GM12878 (cell line): ENCODE measurements around the gene TMEM126A. TPM values are rescaled to one million over a fixed set of nuclear protein-coding genes. Genes with fewer than 3 reads are reported as not detected.

Source experiments
- BACH1 ChIP-seq: fragments of 450-650 bp; IDR thresholded peaks from 2 replicates; pipeline ENCODE4 v1.6.1; 2017; ENCODE audit warnings: mild to moderate bottlenecking, borderline replicate concordance
- NBN ChIP-seq: fragments of 450-650 bp; IDR thresholded peaks from 2 replicates; pipeline ENCODE4 v1.6.1; 2016
- NFYA ChIP-seq: IDR thresholded peaks from 2 replicates; pipeline ENCODE4 v1.6.1; 2011; ENCODE audit warnings: low read depth, mild to moderate bottlenecking, low read length, improper control_type of control experiment, borderline replicate concordance
- SMARCA5 ChIP-seq: fragments of 450-650 bp; IDR thresholded peaks from 2 replicates; pipeline ENCODE4 v1.6.1; 2017; ENCODE audit warnings: mild to moderate bottlenecking
- TAF1 ChIP-seq: IDR thresholded peaks from 2 replicates; pipeline ENCODE4 v1.6.1; 2011; ENCODE audit warnings: mild to moderate bottlenecking, low read depth, low read length, borderline replicate concordance
- polyA plus RNA-seq, 11 experiments: library from polyadenylated mRNA; depleted of rRNA in 4 of 11; unstranded in 6 of 11; stranded (reverse) in 5 of 11; fragments of >200 nt; fragmentation: Nextera tagmentation in 4 of 11; fragmentation: Illumina TruSeq in 1 of 11; extraction: Ambion mirVana in 4 of 11; extraction: Trizol in 1 of 11; gene quantifications; 1 replicate in 1 of 11; 2 replicates in 10 of 11; pipeline versions ENCODE4 v1.2.1 to v1.2.3, GENCODE V29; 2011 to 2016; ENCODE audit warnings: inconsistent platforms in 2 of 11, missing spikeins in 2 of 11, low read depth in 1 of 11
- total RNA-seq, 4 experiments: library from RNA; depleted of rRNA in 3 of 4; stranded (reverse); fragments of >200 nt in 3 of 4; fragmentation: Illumina TruSeq in 1 of 4; extraction: Trizol in 1 of 4; gene quantifications; 2 replicates each; pipeline versions ENCODE4 v1.2.1 to v1.2.3, GENCODE V29; 2013 to 2021
- TF ChIP-seq, protein P1 (sequence below): fragments of 450-650 bp; IDR thresholded peaks from 2 replicates; pipeline ENCODE4 v1.6.1; 2017; ENCODE audit warnings: low read depth, mild to moderate bottlenecking, moderate library complexity
- TF ChIP-seq, protein P2 (sequence below): IDR thresholded peaks from 2 replicates; pipeline ENCODE4 v1.6.1; 2011; ENCODE audit warnings: low read depth, mild to moderate bottlenecking, low read length, moderate library complexity, borderline replicate concordance; ENCODE audit errors: extremely low read depth
- TF ChIP-seq, protein P3 (sequence below): IDR thresholded peaks from 2 replicates; pipeline ENCODE4 v1.6.1; 2012; ENCODE audit warnings: low read depth, low read length, improper control_type of control experiment
- TF ChIP-seq, protein P4 (sequence below): fragments of 450-650 bp; IDR thresholded peaks from 2 replicates; pipeline ENCODE4 v1.6.1; 2016; ENCODE audit warnings: mild to moderate bottlenecking
- TF ChIP-seq, protein P5 (sequence below): fragments of 450-650 bp; conservative IDR thresholded peaks from 2 replicates; pipeline ENCODE4 v1.6.1; 2017; ENCODE audit warnings: mild to moderate bottlenecking, moderate library complexity

The TMEM126A gene
- total and polyA plus RNA-seq, 10 of the 15 experiments (the other 5 are each of a cell fraction or from before 2014, with no cell fraction given), result 38.6 to 208 (median 71.7) TPM

DNA sequence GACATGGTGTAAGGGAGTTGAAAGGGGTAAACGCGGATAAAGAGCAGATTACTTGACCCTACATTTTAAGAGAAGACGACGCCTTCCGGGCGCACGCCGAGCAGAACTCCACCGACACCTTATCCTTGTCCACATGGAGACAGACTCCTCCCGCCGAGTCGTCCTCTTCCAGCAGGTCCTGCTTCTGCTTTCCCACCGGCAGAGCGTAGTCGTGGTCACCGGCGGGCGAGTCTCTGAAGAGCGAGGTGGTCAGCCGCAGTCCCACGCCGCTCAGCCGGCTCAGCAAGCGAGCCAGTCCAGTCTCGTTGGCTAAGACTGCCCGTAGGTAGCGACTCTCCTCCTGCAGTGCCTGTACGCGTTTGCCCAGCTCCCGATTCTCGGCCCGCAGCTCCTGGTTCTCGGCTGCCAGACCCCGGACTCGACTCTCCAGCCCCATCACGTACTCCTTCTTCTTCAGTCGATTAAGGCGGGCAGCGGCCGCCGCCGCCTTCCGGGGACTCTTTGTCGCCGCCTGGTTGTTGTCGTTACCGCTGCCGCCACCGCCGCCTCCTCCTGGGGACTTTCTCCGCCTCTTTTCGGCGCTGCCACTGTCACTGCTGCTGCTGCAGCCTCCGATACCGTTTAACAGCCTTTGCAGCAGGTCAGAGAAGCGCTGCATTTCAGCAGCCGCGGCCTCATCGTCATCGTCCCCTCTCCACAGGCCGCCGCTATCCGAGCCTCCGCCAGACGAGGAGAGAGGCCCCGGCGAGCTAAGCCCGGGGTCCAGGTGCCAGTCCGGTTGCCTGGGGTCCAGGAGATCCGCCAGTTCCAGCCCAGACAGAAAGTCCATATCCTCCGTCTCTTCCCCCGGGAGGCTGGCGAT is 16.2 kb downstream of the TMEM126A start (continued):
- TF ChIP-seq, protein P1, sequence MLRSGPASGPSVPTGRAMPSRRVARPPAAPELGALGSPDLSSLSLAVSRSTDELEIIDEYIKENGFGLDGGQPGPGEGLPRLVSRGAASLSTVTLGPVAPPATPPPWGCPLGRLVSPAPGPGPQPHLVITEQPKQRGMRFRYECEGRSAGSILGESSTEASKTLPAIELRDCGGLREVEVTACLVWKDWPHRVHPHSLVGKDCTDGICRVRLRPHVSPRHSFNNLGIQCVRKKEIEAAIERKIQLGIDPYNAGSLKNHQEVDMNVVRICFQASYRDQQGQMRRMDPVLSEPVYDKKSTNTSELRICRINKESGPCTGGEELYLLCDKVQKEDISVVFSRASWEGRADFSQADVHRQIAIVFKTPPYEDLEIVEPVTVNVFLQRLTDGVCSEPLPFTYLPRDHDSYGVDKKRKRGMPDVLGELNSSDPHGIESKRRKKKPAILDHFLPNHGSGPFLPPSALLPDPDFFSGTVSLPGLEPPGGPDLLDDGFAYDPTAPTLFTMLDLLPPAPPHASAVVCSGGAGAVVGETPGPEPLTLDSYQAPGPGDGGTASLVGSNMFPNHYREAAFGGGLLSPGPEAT, result no peak
- TF ChIP-seq NFYA (no peak), TAF1 (0 out of 2 replicates have a peak, but pooled peaks have one; percentile 41), NBN (peak; percentile 22; the same call in 1 of the 2 replicates), BACH1 (0 out of 2 replicates have a peak, but pooled peaks have one; percentile 32), SMARCA5 (peak; percentile 83; the same call in 1 of the 2 replicates)
- TF ChIP-seq, protein P2, sequence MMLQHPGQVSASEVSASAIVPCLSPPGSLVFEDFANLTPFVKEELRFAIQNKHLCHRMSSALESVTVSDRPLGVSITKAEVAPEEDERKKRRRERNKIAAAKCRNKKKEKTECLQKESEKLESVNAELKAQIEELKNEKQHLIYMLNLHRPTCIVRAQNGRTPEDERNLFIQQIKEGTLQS, result no peak
- TF ChIP-seq, protein P3, sequence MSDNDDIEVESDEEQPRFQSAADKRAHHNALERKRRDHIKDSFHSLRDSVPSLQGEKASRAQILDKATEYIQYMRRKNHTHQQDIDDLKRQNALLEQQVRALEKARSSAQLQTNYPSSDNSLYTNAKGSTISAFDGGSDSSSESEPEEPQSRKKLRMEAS, result peak; percentile 20; the same call in 1 of the 2 replicates
- TF ChIP-seq, protein P4, sequence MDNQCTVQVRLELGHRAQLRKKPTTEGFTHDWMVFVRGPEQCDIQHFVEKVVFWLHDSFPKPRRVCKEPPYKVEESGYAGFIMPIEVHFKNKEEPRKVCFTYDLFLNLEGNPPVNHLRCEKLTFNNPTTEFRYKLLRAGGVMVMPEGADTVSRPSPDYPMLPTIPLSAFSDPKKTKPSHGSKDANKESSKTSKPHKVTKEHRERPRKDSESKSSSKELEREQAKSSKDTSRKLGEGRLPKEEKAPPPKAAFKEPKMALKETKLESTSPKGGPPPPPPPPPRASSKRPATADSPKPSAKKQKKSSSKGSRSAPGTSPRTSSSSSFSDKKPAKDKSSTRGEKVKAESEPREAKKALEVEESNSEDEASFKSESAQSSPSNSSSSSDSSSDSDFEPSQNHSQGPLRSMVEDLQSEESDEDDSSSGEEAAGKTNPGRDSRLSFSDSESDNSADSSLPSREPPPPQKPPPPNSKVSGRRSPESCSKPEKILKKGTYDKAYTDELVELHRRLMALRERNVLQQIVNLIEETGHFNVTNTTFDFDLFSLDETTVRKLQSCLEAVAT, result peak; percentile 75
- TF ChIP-seq, protein P5, sequence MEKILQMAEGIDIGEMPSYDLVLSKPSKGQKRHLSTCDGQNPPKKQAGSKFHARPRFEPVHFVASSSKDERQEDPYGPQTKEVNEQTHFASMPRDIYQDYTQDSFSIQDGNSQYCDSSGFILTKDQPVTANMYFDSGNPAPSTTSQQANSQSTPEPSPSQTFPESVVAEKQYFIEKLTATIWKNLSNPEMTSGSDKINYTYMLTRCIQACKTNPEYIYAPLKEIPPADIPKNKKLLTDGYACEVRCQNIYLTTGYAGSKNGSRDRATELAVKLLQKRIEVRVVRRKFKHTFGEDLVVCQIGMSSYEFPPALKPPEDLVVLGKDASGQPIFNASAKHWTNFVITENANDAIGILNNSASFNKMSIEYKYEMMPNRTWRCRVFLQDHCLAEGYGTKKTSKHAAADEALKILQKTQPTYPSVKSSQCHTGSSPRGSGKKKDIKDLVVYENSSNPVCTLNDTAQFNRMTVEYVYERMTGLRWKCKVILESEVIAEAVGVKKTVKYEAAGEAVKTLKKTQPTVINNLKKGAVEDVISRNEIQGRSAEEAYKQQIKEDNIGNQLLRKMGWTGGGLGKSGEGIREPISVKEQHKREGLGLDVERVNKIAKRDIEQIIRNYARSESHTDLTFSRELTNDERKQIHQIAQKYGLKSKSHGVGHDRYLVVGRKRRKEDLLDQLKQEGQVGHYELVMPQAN, result peak; percentile 14; the same call in 1 of the 2 replicates
